GM23248 (cell line): ENCODE data around the gene C3. TPM values are rescaled to one million over a fixed set of nuclear protein-coding genes. Genes with fewer than 3 reads are reported as not detected.

Experiments used
- DNase-seq: peaks from one replicate; pipeline ENCODE4 v3.0.0-alpha.2; 2015
- H2AFZ ChIP-seq: fragments of 200-600 bp; sonication (generic); 2 replicates; pipeline ENCODE4 v1.6.1; 2016; ENCODE audit warnings: antibody characterized with exemption
- H3F3A ChIP-seq: fragments of 200-600 bp; sonication (generic); 2 replicates; pipeline ENCODE4 v1.6.1; 2016; ENCODE audit warnings: mild to moderate bottlenecking, antibody characterized with exemption, mixed run types; ENCODE audit not compliant: insufficient read depth
- H3K27ac ChIP-seq: fragments of 200-600 bp; sonication (generic); 2 replicates; pipeline ENCODE4 v1.5.1; 2016; ENCODE audit warnings: mild to moderate bottlenecking
- H3K27me3 ChIP-seq: fragments of 200-600 bp; sonication (generic); replicated peaks from 2 replicates; pipeline ENCODE4 v1.6.1; 2016; ENCODE audit warnings: mild to moderate bottlenecking; ENCODE audit not compliant: insufficient read depth
- H3K36me3 ChIP-seq: fragments of 200-600 bp; sonication (generic); 2 replicates; pipeline ENCODE4 v1.6.1; 2016; ENCODE audit warnings: low read depth, mild to moderate bottlenecking
- H3K4me1 ChIP-seq: fragments of 200-600 bp; sonication (generic); 2 replicates; pipeline ENCODE4 v1.6.1; 2016; ENCODE audit warnings: mild to moderate bottlenecking; ENCODE audit not compliant: insufficient read depth
- H3K4me2 ChIP-seq: fragments of 200-600 bp; sonication (generic); one replicate; pipeline ENCODE4 v1.6.1; 2016; ENCODE audit warnings: mild to moderate bottlenecking; ENCODE audit not compliant: unreplicated experiment
- H3K4me3 ChIP-seq: fragments of 200-600 bp; sonication (generic); 2 replicates; pipeline ENCODE4 v1.5.1; 2016; ENCODE audit warnings: mild to moderate bottlenecking
- H3K79me2 ChIP-seq: fragments of 200-600 bp; sonication (generic); 2 replicates; pipeline ENCODE4 v1.6.1; 2016; ENCODE audit warnings: mild to moderate bottlenecking; ENCODE audit not compliant: insufficient read depth
- H3K9ac ChIP-seq: fragments of 200-600 bp; sonication (generic); 2 replicates; pipeline ENCODE4 v1.6.1; 2016; ENCODE audit warnings: mild to moderate bottlenecking
- H3K9me2 ChIP-seq: fragments of 200-600 bp; sonication (generic); 2 replicates; pipeline ENCODE4 v1.6.1; 2016; ENCODE audit warnings: mixed run types, mild to moderate bottlenecking, moderate library complexity; ENCODE audit not compliant: insufficient read depth
- H3K9me3 ChIP-seq: fragments of 200-600 bp; sonication (generic); one replicate; pipeline ENCODE4 v1.6.1; 2017; ENCODE audit warnings: low read depth
- H4K20me1 ChIP-seq: fragments of 200-600 bp; sonication (generic); 2 replicates; pipeline ENCODE4 v1.6.0; 2016; ENCODE audit not compliant: insufficient read depth
- EZH2 ChIP-seq: fragments of 200-600 bp; sonication (generic); IDR thresholded peaks from 2 replicates; pipeline ENCODE4 v1.6.1; 2018; ENCODE audit warnings: antibody characterized with exemption, mild to moderate bottlenecking; ENCODE audit not compliant: insufficient read depth, poor library complexity, severe bottlenecking
- EZH2phosphoT487 ChIP-seq: fragments of 200-600 bp; sonication (generic); IDR thresholded peaks from 2 replicates; pipeline ENCODE4 v1.6.1; 2018; ENCODE audit warnings: antibody characterized with exemption, moderate library complexity, mild to moderate bottlenecking, low read depth; ENCODE audit not compliant: insufficient read depth
- WGBS, 2 experiments: methylation state at CpG; one replicate each; pipeline ENCODE4 v1.1.6; 2015 to 2017; ENCODE audit warnings: low lambda C conversion rate in 2 of 2, low coverage in 1 of 2; ENCODE audit errors: missing lambda C conversion rate in 2 of 2; 5-methylcytosine and 5-hydroxymethylcytosine counted together
- in situ Hi-C: fragments of 300-500 bp; cut with MboI; formaldehyde crosslinking; loops from 2 replicates; pipeline ENCODE4 v1.15.0; 2020
- polyA plus RNA-seq: library from polyadenylated mRNA; unstranded; fragments of >200 nt; fragmentation: Nextera tagmentation; extraction: Ambion mirVana; gene quantifications from 2 replicates; pipeline ENCODE4 v1.2.1, GENCODE V29; 2016
- total RNA-seq: library from RNA; depleted of rRNA; stranded (reverse); fragments of >200 nt; shearing (Covaris generic); gene quantifications from 2 replicates; pipeline ENCODE4 v1.2.3, GENCODE V29; 2014

C3 gene
- total and polyA plus RNA-seq, 2 experiments from 2014 or later = 3.1 to 3.5 TPM

GRCh38 chr19:6685482-6685881, 35.0 kb downstream of the C3 start:
- WGBS, 2 experiments = 74 to 78% methylated on average over 4 of the region's 4 CpGs
- TF ChIP-seq EZH2 (no peak), EZH2phosphoT487 (no peak)
- Histone ChIP-seq H3K9ac (no peak overlapping the region), H3K9me3 (no peaks in the 10 kb centered on the region), H3K9me2 (no peaks in the 10 kb centered on the region), H4K20me1 (no peaks in the 10 kb centered on the region), H3F3A (no peaks in the 10 kb centered on the region), H3K79me2 (no peaks in the 10 kb centered on the region), H3K27me3 (no peaks in the 10 kb centered on the region), H3K4me2 (no peak overlapping the region), H2AFZ (no peak overlapping the region), H3K27ac (no peak overlapping the region), H3K4me3 (no peak overlapping the region), H3K4me1 (peaks cover 3% of the 10 kb centered on the region; the same call in 1 of the 2 replicates), H3K36me3 (no peaks in the 10 kb centered on the region)
- DNase-seq = no peak
- in situ Hi-C loops = no loop called here

- WGBS, 2 experiments = 89 to 92% methylated on average over 4 of the region's 4 CpGs
- H3K9ac ChIP-seq = no peak overlapping the region
- no peaks in the 10 kb centered on the region for H3K9me3 ChIP-seq
- in situ Hi-C loops = no loop called here
- no peak for TF ChIP-seq EZH2phosphoT487
- TF ChIP-seq EZH2 = no peak
- H3F3A ChIP-seq = no peaks in the 10 kb centered on the region
- H3K4me1 ChIP-seq = peaks cover 3% of the 10 kb centered on the region; the same call in 1 of the 2 replicates
- no peak overlapping the region for H2AFZ ChIP-seq
- H3K27ac ChIP-seq = no peak overlapping the region
- DNase-seq = no peak
- no peaks in the 10 kb centered on the region for H4K20me1 ChIP-seq
- no peaks in the 10 kb centered on the region for H3K36me3 ChIP-seq
- H3K79me2 ChIP-seq = no peaks in the 10 kb centered on the region
- H3K27me3 ChIP-seq = no peaks in the 10 kb centered on the region
- no peak overlapping the region for H3K4me3 ChIP-seq
- H3K4me2 ChIP-seq = no peak overlapping the region
- no peaks in the 10 kb centered on the region for H3K9me2 ChIP-seq
Measured at GRCh38 chr19:6683971-6684370, 36.5 kb downstream of the C3 start.

GRCh38 chr19:6682607-6683128, 37.8 kb downstream of the C3 start:
- in situ Hi-C loops = no loop called here

GRCh38 chr19:6680141-6680540, 40.3 kb downstream of the C3 start:
- H3K27me3 ChIP-seq = no peaks in the 10 kb centered on the region
- WGBS, 2 experiments = 87 to 93% methylated on average over 1 of the region's 1 CpG
- no peak overlapping the region for H3K9ac ChIP-seq
- H3F3A ChIP-seq = no peaks in the 10 kb centered on the region
- H2AFZ ChIP-seq = no peak overlapping the region
- H3K4me1 ChIP-seq = peaks cover 5% of the 10 kb centered on the region; the same call in 1 of the 2 replicates
- H3K27ac ChIP-seq = no peak overlapping the region
- H3K4me3 ChIP-seq = no peak overlapping the region
- no peaks in the 10 kb centered on the region for H3K79me2 ChIP-seq
- no peak for TF ChIP-seq EZH2
- TF ChIP-seq EZH2phosphoT487 = no peak
- H3K36me3 ChIP-seq = no peaks in the 10 kb centered on the region
- no peaks in the 10 kb centered on the region for H4K20me1 ChIP-seq
- no peaks in the 10 kb centered on the region for H3K9me3 ChIP-seq
- no peaks in the 10 kb centered on the region for H3K9me2 ChIP-seq
- DNase-seq = no peak
- in situ Hi-C loops = no loop called here
- H3K4me2 ChIP-seq = no peak overlapping the region

More at GRCh38 chr19:6682607-6683128, 37.8 kb downstream of the C3 start:
- Histone ChIP-seq H3K36me3 (no peaks in the 10 kb centered on the region), H3F3A (no peaks in the 10 kb centered on the region), H3K27me3 (no peaks in the 10 kb centered on the region), H3K27ac (no peak overlapping the region), H3K9ac (no peak overlapping the region), H2AFZ (no peak overlapping the region), H3K4me2 (no peak overlapping the region), H4K20me1 (no peaks in the 10 kb centered on the region), H3K79me2 (no peaks in the 10 kb centered on the region), H3K4me1 (peaks cover 6% of the 10 kb centered on the region; the same call in 1 of the 2 replicates), H3K4me3 (no peak overlapping the region), H3K9me3 (no peaks in the 10 kb centered on the region), H3K9me2 (no peaks in the 10 kb centered on the region)
- no peak for TF ChIP-seq EZH2
- no peak for TF ChIP-seq EZH2phosphoT487
- WGBS, 2 experiments = 71 to 77% methylated on average over 3 of the region's 3 CpGs
- DNase-seq = no peak

- Histone ChIP-seq H4K20me1 (no peaks in the 10 kb centered on the region), H3K9me2 (no peaks in the 10 kb centered on the region), H3K27me3 (no peaks in the 10 kb centered on the region), H3K4me1 (peaks cover 13% of the 10 kb centered on the region; the same call in 1 of the 2 replicates), H3K4me2 (no peak overlapping the region), H3K79me2 (no peaks in the 10 kb centered on the region), H3F3A (no peaks in the 10 kb centered on the region), H3K27ac (no peak overlapping the region), H3K9ac (no peak overlapping the region), H3K4me3 (no peak overlapping the region), H2AFZ (no peak overlapping the region), H3K36me3 (no peaks in the 10 kb centered on the region), H3K9me3 (no peaks in the 10 kb centered on the region)
- in situ Hi-C loops = no loop called here
- 80 to 89% methylated on average over 8 of the region's 8 CpGs for WGBS, 2 experiments
- TF ChIP-seq EZH2 (no peak), EZH2phosphoT487 (no peak)
- DNase-seq = no peak
Measured at GRCh38 chr19:6679139-6679538, 41.3 kb downstream of the C3 start.
